Coronary artery (tissue), 2 donors: ENCODE data around the gene CKMT2.

Experiments
- DNase-seq: peaks from one replicate; pipeline ENCODE4 v3.0.0-alpha.2; 2017; ENCODE audit warnings: low spot score
- H3K27ac ChIP-seq, 2 donors: fragments of 200-600 bp; sonication (generic); one replicate each; pipeline ENCODE4 v1.5.1; 2016 to 2019
- H3K4me3 ChIP-seq: fragments of 200-600 bp; sonication (generic); 2 replicates; pipeline ENCODE4 v1.5.1; 2016; ENCODE audit warnings: mild to moderate bottlenecking, moderate library complexity
- CTCF ChIP-seq: fragments of 200-600 bp; sonication (generic); IDR thresholded peaks from one replicate; pipeline ENCODE4 v1.5.1; 2019; ENCODE audit warnings: antibody characterized with exemption

CKMT2 gene

GRCh38 chr5:81238460-81238859 is 5.3 kb downstream of the CKMT2 start:
- Histone ChIP-seq H3K4me3 (no peak overlapping the region), H3K27ac (peak overlapping the region in 1 of 2 donors; percentile 7)
- DNase-seq = no peak
- no peak for TF ChIP-seq CTCF

- DNase-seq = no peak
Observed at GRCh38 chr5:81239613-81240012, 6.5 kb downstream of the CKMT2 start.

GRCh38 chr5:81241001-81241400 is 7.9 kb downstream of the CKMT2 start:
- no peak overlapping the region for H3K27ac ChIP-seq
- DNase-seq = no peak
- no peak overlapping the region for H3K4me3 ChIP-seq
- no peak for TF ChIP-seq CTCF

More at GRCh38 chr5:81239613-81240012, 6.5 kb downstream of the CKMT2 start:
- peak; percentile 16 for TF ChIP-seq CTCF
- Histone ChIP-seq H3K4me3 (no peak overlapping the region), H3K27ac (peak overlapping the region; percentile 47 to 58)

- TF ChIP-seq CTCF = no peak
- no peak for DNase-seq
- H3K4me3 ChIP-seq = no peak overlapping the region
- H3K27ac ChIP-seq = peak overlapping the region in 1 of 2 donors; percentile 43
Observed at GRCh38 chr5:81241961-81242648, 9.0 kb downstream of the CKMT2 start.

GRCh38 chr5:81242906-81243436 is 9.8 kb downstream of the CKMT2 start:
- no peak for DNase-seq
- no peak for TF ChIP-seq CTCF
- Histone ChIP-seq H3K27ac (peak overlapping the region in 1 of 2 donors; percentile 43), H3K4me3 (no peak overlapping the region)

GRCh38 chr5:81244451-81244850 is 11.3 kb downstream of the CKMT2 start:
- TF ChIP-seq CTCF = no peak
- H3K27ac ChIP-seq = no peak overlapping the region
- H3K4me3 ChIP-seq = no peak overlapping the region
- DNase-seq = no peak

GRCh38 chr5:81245871-81246235 is 12.7 kb downstream of the CKMT2 start:
- no peak for DNase-seq
- Histone ChIP-seq H3K4me3 (no peak overlapping the region), H3K27ac (no peak overlapping the region)
- no peak for TF ChIP-seq CTCF
